ENCODE measurements around the gene SNRPD2. TPM values are rescaled to one million over a fixed set of nuclear protein-coding genes. Genes with fewer than 3 reads are reported as not detected.
"Not testable (repeated sequence)": the region's sequence is repeated elsewhere in the genome, so short reads cannot be mapped to it uniquely, and the experiment has no call there.

Gene SNRPD2
- polyA plus RNA-seq, 1 experiment, result 531 TPM

GRCh38 chr19:45701676-45702075, 9.9 kb upstream of the SNRPD2 start:
- POLR2A ChIA-PET, result interaction anchor here (0.7 kb wide), 1 partner anchor 28 kb away, joined by 3 read pairs; no protein-coding TSS in a partner anchor
- no peak for DNase-seq (ENCODE audit: low read depth, low spot score)
- Histone ChIP-seq H3K27me3 (ENCODE audit: control insufficient read depth, insufficient read depth, low read length) (no peaks in the 10 kb centered on the region), H3K4me3 (ENCODE audit: low read depth, low read length) (no peak overlapping the region), H3K27ac (ENCODE audit: low read depth, low read length) (no peak overlapping the region), H3K9me3 (ENCODE audit: control insufficient read depth, insufficient read depth, low read length) (no peaks in the 10 kb centered on the region)
- TF ChIP-seq, protein P1, sequence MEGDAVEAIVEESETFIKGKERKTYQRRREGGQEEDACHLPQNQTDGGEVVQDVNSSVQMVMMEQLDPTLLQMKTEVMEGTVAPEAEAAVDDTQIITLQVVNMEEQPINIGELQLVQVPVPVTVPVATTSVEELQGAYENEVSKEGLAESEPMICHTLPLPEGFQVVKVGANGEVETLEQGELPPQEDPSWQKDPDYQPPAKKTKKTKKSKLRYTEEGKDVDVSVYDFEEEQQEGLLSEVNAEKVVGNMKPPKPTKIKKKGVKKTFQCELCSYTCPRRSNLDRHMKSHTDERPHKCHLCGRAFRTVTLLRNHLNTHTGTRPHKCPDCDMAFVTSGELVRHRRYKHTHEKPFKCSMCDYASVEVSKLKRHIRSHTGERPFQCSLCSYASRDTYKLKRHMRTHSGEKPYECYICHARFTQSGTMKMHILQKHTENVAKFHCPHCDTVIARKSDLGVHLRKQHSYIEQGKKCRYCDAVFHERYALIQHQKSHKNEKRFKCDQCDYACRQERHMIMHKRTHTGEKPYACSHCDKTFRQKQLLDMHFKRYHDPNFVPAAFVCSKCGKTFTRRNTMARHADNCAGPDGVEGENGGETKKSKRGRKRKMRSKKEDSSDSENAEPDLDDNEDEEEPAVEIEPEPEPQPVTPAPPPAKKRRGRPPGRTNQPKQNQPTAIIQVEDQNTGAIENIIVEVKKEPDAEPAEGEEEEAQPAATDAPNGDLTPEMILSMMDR (IDR thresholded peaks at IDR 0.05; ENCODE audit: low read depth, low read length), result no peak
- CTCF ChIA-PET, result interaction anchor here (2.2 kb wide), 1 partner anchor 8 kb away, joined by 16 read pairs; the partner anchor contains the start of gene QPCTL

DNA sequence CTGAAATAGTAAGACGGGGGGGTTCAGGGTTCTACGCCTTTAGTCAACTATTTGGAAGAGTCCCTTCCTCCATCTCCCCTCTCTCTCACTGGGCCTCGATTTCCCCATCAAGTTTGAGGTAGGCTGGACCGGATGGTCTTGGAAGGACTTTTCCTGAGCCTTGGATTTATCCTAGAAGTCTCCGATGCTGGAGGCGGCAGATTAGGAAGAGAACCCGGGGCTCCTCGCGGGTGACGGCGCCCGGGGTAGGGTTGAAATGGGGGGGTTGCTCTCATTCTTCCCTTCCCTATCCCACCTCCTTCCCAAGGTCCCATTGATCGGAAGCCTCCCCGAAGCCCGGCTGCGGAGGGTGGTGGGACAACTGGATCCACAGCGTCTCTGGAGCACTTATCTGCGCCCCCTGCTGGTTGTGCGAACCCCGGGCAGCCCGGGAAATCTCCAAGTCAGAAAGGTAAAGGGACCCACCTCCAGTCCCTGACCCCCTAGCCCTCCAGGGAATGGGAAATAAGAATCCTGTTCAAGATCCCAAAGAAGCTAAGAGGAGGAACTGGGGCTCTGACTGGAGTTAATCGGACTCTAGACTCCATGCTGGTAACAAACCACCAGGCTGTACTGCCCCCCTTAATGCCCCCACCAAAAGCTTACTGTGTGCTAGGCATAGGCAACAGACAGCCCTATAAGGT, 1.5 kb upstream of the SNRPD2 start:
- Histone ChIP-seq H3K9me3 (ENCODE audit: control insufficient read depth, insufficient read depth, low read length) (no peaks in the 10 kb centered on the region; the same call in 1 of the 2 replicates), H3K4me3 (ENCODE audit: low read depth, low read length) (peak overlapping the region; percentile 96), H3K27ac (ENCODE audit: low read depth, low read length) (peak overlapping the region; percentile 77), H3K27me3 (ENCODE audit: control insufficient read depth, insufficient read depth, low read length) (no peaks in the 10 kb centered on the region)
- ChIA-PET CTCF (interaction anchor here (0.6 to 3.5 kb wide), 20 partner anchors 8 to 226 kb away, joined by 3 to 56 read pairs (median 4); partner anchors contain the start of genes FBXO46 and FOSB), POLR2A (interaction anchor here (1.1 to 2.9 kb wide), 6 partner anchors 13 to 76 kb away, joined by 4 to 35 read pairs (median 6); partner anchors contain the start of genes FBXO46 and SIX5)
- no peak for DNase-seq (ENCODE audit: low read depth, low spot score)
- TF ChIP-seq, protein P1 (IDR thresholded peaks at IDR 0.05; ENCODE audit: low read depth, low read length), result peak; percentile 89

DNA sequence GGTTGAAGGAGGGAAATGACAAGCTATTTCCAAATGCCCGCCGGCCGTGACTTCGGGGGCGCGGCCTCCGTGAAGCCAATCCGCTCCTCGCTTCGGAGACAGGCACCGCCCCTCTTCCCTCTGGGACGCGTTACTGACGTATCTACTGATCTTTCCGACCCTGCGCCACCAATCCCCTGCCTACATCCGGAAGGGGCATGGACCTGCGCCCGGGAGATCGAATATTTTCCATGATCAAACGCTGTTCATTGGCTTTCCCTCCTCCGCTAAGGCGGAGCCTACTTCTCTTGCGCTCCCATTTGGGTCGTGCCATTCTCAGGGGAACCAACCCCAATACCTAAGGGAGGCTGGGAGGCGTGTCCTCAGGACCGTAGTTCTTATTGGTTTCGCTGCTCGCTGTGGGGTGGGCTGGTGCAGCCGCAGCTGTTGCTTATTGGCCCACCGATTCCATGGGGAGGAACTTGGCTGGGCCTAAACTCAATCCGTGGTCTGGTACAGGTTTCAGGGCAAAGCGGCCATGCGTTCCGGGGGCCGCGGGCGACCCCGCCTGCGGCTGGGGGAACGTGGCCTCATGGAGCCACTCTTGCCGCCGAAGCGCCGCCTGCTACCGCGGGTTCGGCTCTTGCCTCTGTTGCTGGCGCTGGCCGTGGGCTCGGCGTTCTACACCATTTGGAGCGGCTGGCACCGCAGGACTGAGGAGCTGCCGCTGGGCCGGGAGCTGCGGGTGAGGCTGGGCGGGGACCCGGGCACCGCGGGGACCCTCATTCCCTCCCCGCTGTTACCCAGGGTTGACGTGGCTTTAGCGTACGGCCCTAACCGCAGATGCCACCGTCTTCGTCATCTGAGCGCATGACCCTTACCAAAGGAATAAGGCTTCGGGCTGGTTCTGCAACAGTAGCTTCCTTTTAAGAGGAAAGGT, 693 bp upstream of the SNRPD2 start, which contains the start of gene QPCTL:
Gene QPCTL (plus strand): TSS at position 480 of the 919 bp plus-strand sequence. CDS start 38 bp downstream, at position 518.
- TF ChIP-seq, protein P1 (IDR thresholded peaks at IDR 0.05; ENCODE audit: low read depth, low read length), result no peak
- Histone ChIP-seq H3K9me3 (ENCODE audit: control insufficient read depth, insufficient read depth, low read length) (no peaks in the 10 kb centered on the region; the same call in 1 of the 2 replicates), H3K27ac (ENCODE audit: low read depth, low read length) (peak within 1 kb of the TSS; percentile 89), H3K27me3 (ENCODE audit: control insufficient read depth, insufficient read depth, low read length) (no peaks in the 10 kb centered on the region), H3K4me3 (ENCODE audit: low read depth, low read length) (peak within 1 kb of the TSS; percentile 96)
- ChIA-PET CTCF (interaction anchor here (0.5 to 3.5 kb wide), 13 partner anchors 10 to 207 kb away, joined by 3 to 56 read pairs (median 5); partner anchors contain the start of gene DMPK), POLR2A (interaction anchor here (0.7 to 2.9 kb wide), 9 partner anchors 14 to 106 kb away, joined by 3 to 35 read pairs (median 5); partner anchors contain the start of genes FBXO46 and SIX5)
- DNase-seq (ENCODE audit: low read depth, low spot score), result peak; percentile 99

DNA sequence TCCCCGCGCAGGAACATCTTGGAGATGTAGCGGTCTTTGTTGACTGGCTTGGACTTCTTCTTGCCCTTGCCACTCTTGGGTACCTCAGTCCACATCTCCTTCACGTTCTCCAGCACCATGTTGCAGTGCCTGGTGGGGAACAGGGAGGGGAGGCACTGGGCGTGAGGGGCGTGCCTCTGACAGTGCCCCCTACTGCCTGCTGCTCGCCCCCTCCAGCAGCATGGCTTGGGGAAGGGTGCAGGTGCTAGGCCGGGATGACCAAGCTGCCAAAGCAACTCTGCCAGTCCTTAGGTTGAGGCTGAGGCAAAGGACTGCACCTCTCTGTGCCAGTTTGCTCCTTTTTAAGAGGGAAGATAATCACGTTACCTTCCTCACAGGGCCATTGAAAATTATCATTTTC, 4.2 kb downstream of the SNRPD2 start:
- H3K9me3 ChIP-seq (ENCODE audit: control insufficient read depth, insufficient read depth, low read length), result no peaks in the 10 kb centered on the region; the same call in 1 of the 2 replicates
- H3K27ac ChIP-seq (ENCODE audit: low read depth, low read length), result no peak overlapping the region
- DNase-seq (ENCODE audit: low read depth, low spot score), result no peak
- TF ChIP-seq, protein P1 (IDR thresholded peaks at IDR 0.05; ENCODE audit: low read depth, low read length), result no peak
- H3K4me3 ChIP-seq (ENCODE audit: low read depth, low read length), result no peak overlapping the region
- ChIA-PET POLR2A (no interaction called here), CTCF (no interaction called here)
- H3K27me3 ChIP-seq (ENCODE audit: control insufficient read depth, insufficient read depth, low read length), result no peaks in the 10 kb centered on the region

- H3K27me3 ChIP-seq (ENCODE audit: control insufficient read depth, insufficient read depth, low read length); H3K27ac ChIP-seq (ENCODE audit: low read depth, low read length); POLR2A ChIA-PET; DNase-seq (ENCODE audit: low read depth, low spot score); H3K9me3 ChIP-seq (ENCODE audit: control insufficient read depth, insufficient read depth, low read length); H3K4me3 ChIP-seq (ENCODE audit: low read depth, low read length): not testable (repeated sequence)
- CTCF ChIA-PET, result interaction anchor here (0.7 kb wide), 2 partner anchors 9 to 128 kb away, joined by 4 to 5 read pairs; no protein-coding TSS in a partner anchor
Observed at GRCh38 chr19:45685045-45685444, 6.7 kb downstream of the SNRPD2 start.
